ENCODE data around the gene MAGI3.

Gene MAGI3

DNA sequence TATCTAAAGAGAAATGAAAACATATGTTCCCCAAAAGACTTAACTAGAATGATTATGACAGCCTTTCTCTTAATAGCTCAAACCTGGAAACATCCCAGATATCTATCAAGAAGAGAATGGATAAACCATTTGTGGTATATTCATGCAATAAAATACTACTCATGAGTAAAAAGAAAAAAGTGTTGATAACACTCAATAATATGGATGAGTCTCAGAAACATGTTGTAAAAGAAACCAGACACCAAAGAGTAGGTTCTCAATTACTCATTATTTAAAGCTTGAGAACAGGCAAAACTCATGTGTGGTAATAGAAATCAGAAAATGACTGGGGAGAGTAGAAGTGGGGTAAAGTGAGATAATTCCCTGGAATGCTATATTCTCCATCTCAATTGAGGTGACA lies 214.8 kb downstream of the MAGI3 start:
- TF ChIP-seq SIN3A (IDR thresholded peaks at IDR 0.05; ENCODE audit: borderline replicate concordance, insufficient read depth, low read length), result no peak
- TF ChIP-seq TAF1 (IDR thresholded peaks at IDR 0.05; ENCODE audit: borderline replicate concordance, insufficient read depth, low read length), result no peak
- no peak for TF ChIP-seq FOXP2 (optimal IDR thresholded peaks at IDR 0.05; ENCODE audit: borderline replicate concordance, extremely low read depth, extremely low read length, insufficient read depth)
- TF ChIP-seq POLR2AphosphoS5 (IDR thresholded peaks at IDR 0.05; ENCODE audit: low read depth, low read length), result no peak
- TF ChIP-seq, protein P1, sequence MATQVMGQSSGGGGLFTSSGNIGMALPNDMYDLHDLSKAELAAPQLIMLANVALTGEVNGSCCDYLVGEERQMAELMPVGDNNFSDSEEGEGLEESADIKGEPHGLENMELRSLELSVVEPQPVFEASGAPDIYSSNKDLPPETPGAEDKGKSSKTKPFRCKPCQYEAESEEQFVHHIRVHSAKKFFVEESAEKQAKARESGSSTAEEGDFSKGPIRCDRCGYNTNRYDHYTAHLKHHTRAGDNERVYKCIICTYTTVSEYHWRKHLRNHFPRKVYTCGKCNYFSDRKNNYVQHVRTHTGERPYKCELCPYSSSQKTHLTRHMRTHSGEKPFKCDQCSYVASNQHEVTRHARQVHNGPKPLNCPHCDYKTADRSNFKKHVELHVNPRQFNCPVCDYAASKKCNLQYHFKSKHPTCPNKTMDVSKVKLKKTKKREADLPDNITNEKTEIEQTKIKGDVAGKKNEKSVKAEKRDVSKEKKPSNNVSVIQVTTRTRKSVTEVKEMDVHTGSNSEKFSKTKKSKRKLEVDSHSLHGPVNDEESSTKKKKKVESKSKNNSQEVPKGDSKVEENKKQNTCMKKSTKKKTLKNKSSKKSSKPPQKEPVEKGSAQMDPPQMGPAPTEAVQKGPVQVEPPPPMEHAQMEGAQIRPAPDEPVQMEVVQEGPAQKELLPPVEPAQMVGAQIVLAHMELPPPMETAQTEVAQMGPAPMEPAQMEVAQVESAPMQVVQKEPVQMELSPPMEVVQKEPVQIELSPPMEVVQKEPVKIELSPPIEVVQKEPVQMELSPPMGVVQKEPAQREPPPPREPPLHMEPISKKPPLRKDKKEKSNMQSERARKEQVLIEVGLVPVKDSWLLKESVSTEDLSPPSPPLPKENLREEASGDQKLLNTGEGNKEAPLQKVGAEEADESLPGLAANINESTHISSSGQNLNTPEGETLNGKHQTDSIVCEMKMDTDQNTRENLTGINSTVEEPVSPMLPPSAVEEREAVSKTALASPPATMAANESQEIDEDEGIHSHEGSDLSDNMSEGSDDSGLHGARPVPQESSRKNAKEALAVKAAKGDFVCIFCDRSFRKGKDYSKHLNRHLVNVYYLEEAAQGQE (IDR thresholded peaks at IDR 0.05; ENCODE audit: insufficient read depth in 1 of 2, low read depth in 2 of 2, low read length in 2 of 2), result no peak

GRCh38 chr1:113608399-113608798 lies 218.1 kb downstream of the MAGI3 start:
- TF ChIP-seq POLR2AphosphoS5 (IDR thresholded peaks at IDR 0.05; ENCODE audit: low read depth, low read length), result no peak

GRCh38 chr1:113610372-113610771 lies 220.1 kb downstream of the MAGI3 start:
- TF ChIP-seq FOXP2 (optimal IDR thresholded peaks at IDR 0.05; ENCODE audit: borderline replicate concordance, extremely low read depth, extremely low read length, insufficient read depth) (no peak), SIN3A (IDR thresholded peaks at IDR 0.05; ENCODE audit: borderline replicate concordance, insufficient read depth, low read length) (no peak)
- TF ChIP-seq, protein P1 (IDR thresholded peaks at IDR 0.05; ENCODE audit: insufficient read depth in 1 of 2, low read depth in 2 of 2, low read length in 2 of 2), result no peak

- TF ChIP-seq POLR2AphosphoS5 (IDR thresholded peaks at IDR 0.05; ENCODE audit: low read depth, low read length) (no peak), TAF1 (IDR thresholded peaks at IDR 0.05; ENCODE audit: borderline replicate concordance, insufficient read depth, low read length) (no peak), SIN3A (IDR thresholded peaks at IDR 0.05; ENCODE audit: borderline replicate concordance, insufficient read depth, low read length) (no peak), FOXP2 (optimal IDR thresholded peaks at IDR 0.05; ENCODE audit: borderline replicate concordance, extremely low read depth, extremely low read length, insufficient read depth) (no peak)
- TF ChIP-seq, protein P1 (IDR thresholded peaks at IDR 0.05; ENCODE audit: insufficient read depth in 1 of 2, low read depth in 2 of 2, low read length in 2 of 2), result no peak
Measured at GRCh38 chr1:113615425-113615824, 225.1 kb downstream of the MAGI3 start.

- TF ChIP-seq FOXP2 (optimal IDR thresholded peaks at IDR 0.05; ENCODE audit: borderline replicate concordance, extremely low read depth, extremely low read length, insufficient read depth) (no peak), TAF1 (IDR thresholded peaks at IDR 0.05; ENCODE audit: borderline replicate concordance, insufficient read depth, low read length) (no peak)
Measured at GRCh38 chr1:113616156-113616555, 225.8 kb downstream of the MAGI3 start.

DNA sequence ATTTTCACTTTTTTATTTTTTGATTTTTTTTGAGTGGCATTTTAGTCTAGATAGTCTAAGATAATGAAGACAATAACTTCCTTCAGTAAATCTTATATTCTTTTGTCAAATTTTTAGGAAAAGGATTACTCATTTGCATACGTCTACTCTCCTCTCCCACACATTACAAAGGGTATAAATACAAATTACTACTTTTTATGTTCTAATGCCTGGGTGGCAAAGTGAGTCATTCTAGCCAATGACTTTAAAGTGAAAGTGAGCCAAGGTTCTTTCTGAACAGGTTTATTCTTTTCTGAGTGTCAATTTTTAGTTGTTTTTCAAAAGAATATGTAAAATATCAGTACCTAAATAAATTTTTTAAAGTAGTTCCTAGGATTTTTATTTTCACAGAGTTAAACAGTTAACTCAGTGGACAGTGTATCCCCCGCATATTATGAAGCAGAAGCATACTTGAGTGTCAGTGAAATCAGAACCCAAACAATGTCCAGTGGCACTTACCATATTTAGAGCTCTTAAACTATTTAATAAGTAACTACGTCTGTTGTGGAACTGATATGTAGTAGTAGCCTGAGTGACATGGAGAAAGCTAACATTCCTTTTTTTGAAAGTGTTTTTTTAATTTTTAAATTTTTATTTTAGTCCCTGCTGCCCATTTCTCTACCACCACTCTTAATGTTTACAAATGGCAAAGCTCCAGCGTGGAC lies 227.3 kb downstream of the MAGI3 start:
- TF ChIP-seq POLR2AphosphoS5 (IDR thresholded peaks at IDR 0.05; ENCODE audit: low read depth, low read length) (no peak), SIN3A (IDR thresholded peaks at IDR 0.05; ENCODE audit: borderline replicate concordance, insufficient read depth, low read length) (no peak), TAF1 (IDR thresholded peaks at IDR 0.05; ENCODE audit: borderline replicate concordance, insufficient read depth, low read length) (no peak), FOXP2 (optimal IDR thresholded peaks at IDR 0.05; ENCODE audit: borderline replicate concordance, extremely low read depth, extremely low read length, insufficient read depth) (no peak)
- TF ChIP-seq, protein P1 (IDR thresholded peaks at IDR 0.05; ENCODE audit: insufficient read depth in 1 of 2, low read depth in 2 of 2, low read length in 2 of 2), result no peak

Data from PFSK-1 (cell line).